ENCODE results near the gene ZBTB16.

DNA sequence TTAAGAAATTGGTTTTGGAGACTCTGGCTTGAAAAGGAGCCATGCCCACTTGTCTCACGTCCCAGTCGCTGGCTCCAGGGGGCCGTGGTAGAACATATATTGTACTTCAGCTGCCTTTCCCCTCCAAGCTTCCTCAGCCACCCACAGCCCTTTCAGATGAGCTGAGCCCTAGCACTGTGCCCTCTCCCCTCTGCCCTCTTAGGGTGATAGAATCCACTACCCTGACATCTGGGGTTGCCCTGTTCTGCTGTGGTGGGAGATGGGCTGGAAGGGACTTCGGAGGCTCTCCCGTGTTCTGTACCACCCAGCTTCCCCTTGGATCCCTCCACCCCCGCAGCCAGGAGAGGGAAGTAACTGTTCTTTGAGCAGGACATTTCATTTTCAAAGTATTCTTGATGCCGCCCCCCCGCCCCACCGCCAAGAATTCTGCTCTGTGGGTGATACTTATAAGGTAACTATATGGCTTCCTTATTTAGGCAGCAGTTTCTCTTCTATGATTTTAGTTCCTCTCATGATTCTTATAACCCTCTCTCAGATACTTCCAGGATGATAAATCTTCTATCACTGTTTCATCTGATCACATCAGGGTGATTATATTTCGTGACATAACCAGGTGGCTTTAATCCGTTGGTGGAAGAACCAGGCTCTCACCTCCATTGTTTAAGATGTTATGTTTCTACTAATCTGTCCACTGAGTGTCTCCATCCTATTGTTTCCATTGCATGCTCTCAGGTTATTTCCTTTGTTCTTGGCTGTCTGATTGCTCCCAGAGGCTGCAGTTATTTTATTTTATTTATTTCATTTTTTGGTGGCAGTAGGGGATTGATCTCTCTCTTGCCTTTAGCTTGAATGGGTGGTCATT is 24.1 kb downstream of the ZBTB16 start:
- no peak for TF ChIP-seq POLR2A (IDR thresholded peaks at IDR 0.05; ENCODE audit: low read length)
- no peak for TF ChIP-seq GATA1 (IDR thresholded peaks at IDR 0.05; ENCODE audit: low read depth, low read length)

Data from erythroblast (primary cell).